Activated B cell treated with CpG ODN at 0.5 μM for 24 hours (primary cell): ENCODE data around the gene MKX. TPM values are rescaled to one million over a fixed set of nuclear protein-coding genes. Genes with fewer than 3 reads are reported as not detected.

Source experiments
- ATAC-seq: fragments of 200-7000 bp; cut with Tn5 transposase; one replicate; pipeline ENCODE4 v1.10.0; 2021; ENCODE audit warnings: low read depth, mild to moderate bottlenecking, moderate library complexity
- CTCF ChIA-PET: fragments of 350-600 bp; sonication (Branson Sonifier 250); formaldehyde crosslinking; loops from one replicate; lab custom pipeline; 2021; ENCODE audit warnings: antibody characterized with exemption; lab: Charles Lee
- POLR2A ChIA-PET: fragments of 350-600 bp; sonication (Branson Sonifier 250); formaldehyde crosslinking; loops from one replicate; lab custom pipeline; 2021; ENCODE audit warnings: antibody characterized with exemption; lab: Charles Lee
- DNase-seq: peaks from one replicate; pipeline ENCODE4 v3.0.0; 2022
- H3K27ac Mint-ChIP-seq: one replicate; pipeline ENCODE4 v1.8.0; 2020; ENCODE audit warnings: mixed read lengths
- H3K27me3 Mint-ChIP-seq: one replicate; pipeline ENCODE4 v1.8.0; 2021; ENCODE audit warnings: mixed read lengths
- H3K36me3 Mint-ChIP-seq: one replicate; pipeline ENCODE4 v1.8.0; 2021; ENCODE audit warnings: low read depth, mixed read lengths
- H3K4me1 Mint-ChIP-seq: one replicate; pipeline ENCODE4 v1.8.0; 2021; ENCODE audit warnings: mixed read lengths
- H3K4me3 Mint-ChIP-seq: one replicate; pipeline ENCODE4 v1.8.0; 2020; ENCODE audit warnings: mild to moderate bottlenecking, mixed read lengths
- H3K9me3 Mint-ChIP-seq: one replicate; pipeline ENCODE4 v1.8.0; 2020; ENCODE audit warnings: mixed read lengths
- intact Hi-C: fragments of 100-400 bp; cut with micrococcal nuclease; formaldehyde crosslinking; loops from one replicate; pipeline ENCODE4 v1.15.1; 2024
- total RNA-seq: library from RNA; stranded (reverse); gene quantifications from 2 replicates; pipeline ENCODE4 v1.2.3, GENCODE V29; 2022
- TF ChIP-seq, protein P1 (sequence below): fragments of 200-600 bp; IDR thresholded peaks from one replicate; pipeline ENCODE4 v1.8.0; 2022; ENCODE audit warnings: antibody characterized with exemption, mild to moderate bottlenecking

The MKX gene
- total RNA-seq, 1 donor from 2014 or later, result not detected

DNA sequence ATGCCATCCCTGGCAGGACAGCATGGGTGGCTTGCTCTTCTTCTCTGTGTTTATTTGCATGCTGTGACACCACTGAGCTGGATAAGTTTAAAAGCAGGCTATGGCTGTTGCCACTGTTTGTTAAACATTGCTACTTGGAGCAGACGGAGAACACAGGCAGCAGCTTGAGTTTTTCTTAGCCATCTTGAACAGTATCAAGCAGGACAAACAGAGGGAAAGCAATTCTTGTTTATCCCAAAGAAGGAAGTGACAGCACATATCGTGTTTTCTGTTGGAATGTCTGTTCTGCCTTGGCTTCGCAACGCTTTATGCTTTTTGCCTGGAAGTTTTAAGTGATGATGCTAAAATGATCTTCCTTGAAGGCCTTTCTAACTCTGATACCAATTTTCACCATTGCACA lies 73.8 kb downstream of the MKX start:
- CTCF ChIA-PET, result no interaction called here
- intact Hi-C loops, result no loop called here
- no peaks in the 10 kb centered on the region for H3K36me3 Mint-ChIP-seq
- H3K4me3 Mint-ChIP-seq, result no peak overlapping the region
- TF ChIP-seq, protein P1, sequence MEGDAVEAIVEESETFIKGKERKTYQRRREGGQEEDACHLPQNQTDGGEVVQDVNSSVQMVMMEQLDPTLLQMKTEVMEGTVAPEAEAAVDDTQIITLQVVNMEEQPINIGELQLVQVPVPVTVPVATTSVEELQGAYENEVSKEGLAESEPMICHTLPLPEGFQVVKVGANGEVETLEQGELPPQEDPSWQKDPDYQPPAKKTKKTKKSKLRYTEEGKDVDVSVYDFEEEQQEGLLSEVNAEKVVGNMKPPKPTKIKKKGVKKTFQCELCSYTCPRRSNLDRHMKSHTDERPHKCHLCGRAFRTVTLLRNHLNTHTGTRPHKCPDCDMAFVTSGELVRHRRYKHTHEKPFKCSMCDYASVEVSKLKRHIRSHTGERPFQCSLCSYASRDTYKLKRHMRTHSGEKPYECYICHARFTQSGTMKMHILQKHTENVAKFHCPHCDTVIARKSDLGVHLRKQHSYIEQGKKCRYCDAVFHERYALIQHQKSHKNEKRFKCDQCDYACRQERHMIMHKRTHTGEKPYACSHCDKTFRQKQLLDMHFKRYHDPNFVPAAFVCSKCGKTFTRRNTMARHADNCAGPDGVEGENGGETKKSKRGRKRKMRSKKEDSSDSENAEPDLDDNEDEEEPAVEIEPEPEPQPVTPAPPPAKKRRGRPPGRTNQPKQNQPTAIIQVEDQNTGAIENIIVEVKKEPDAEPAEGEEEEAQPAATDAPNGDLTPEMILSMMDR, result no peak
- H3K27ac Mint-ChIP-seq, result no peak overlapping the region
- H3K9me3 Mint-ChIP-seq, result peaks cover under 1% of the 10 kb centered on the region
- POLR2A ChIA-PET, result no interaction called here
- H3K4me1 Mint-ChIP-seq, result no peaks in the 10 kb centered on the region
- H3K27me3 Mint-ChIP-seq, result peaks cover 1% of the 10 kb centered on the region
- ATAC-seq, result no peak
- DNase-seq, result no peak

DNA sequence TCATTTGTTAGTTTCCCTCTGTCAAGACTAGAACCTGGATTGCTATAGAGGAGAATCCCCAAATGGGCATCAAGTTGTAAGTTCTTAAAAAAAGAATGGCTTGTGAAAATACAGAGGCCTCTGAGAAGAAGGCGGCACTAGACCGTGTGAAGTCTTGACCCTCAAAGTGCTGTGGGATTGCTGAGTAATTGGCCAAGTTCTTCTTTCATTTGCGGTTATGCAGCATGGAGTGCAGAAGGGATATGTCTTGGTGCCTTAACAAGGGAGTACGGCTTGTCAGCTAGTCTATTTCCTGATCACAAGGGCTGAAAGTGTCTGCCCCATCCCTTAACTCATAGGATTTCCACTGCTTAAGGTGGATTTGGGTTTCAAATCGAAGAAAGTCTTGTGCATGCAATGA lies 81.2 kb downstream of the MKX start:
- H3K27ac Mint-ChIP-seq, result no peak overlapping the region
- TF ChIP-seq, protein P1, result no peak
- intact Hi-C loops, result no loop called here
- no peaks in the 10 kb centered on the region for H3K4me1 Mint-ChIP-seq
- ATAC-seq (no peak), DNase-seq (no peak)
- no peak overlapping the region for H3K4me3 Mint-ChIP-seq
- ChIA-PET POLR2A (no interaction called here), CTCF (no interaction called here)
- H3K27me3 Mint-ChIP-seq, result peaks cover 16% of the 10 kb centered on the region
- peaks cover 3% of the 10 kb centered on the region for H3K9me3 Mint-ChIP-seq
- H3K36me3 Mint-ChIP-seq, result no peaks in the 10 kb centered on the region

DNA sequence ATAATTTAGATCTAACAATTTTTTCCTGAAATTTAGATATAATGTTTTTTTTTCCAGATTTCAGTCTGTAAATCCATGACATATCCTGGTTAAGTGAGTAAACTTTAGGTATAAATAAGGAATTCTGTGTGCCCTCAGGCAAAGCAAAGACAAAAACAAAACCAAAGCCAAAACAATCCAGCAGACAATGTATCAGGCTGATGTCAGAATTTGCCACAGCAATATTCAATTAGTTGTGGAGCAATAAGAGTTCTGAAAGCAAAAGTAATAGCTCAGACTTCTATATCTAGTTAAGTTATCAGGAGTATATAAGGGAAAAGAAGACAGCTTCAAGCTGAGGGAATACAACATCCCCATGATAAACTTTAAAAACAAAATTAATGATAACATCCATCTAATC lies 82.0 kb downstream of the MKX start:
- no peak for ATAC-seq
- no peak overlapping the region for H3K4me3 Mint-ChIP-seq

DNA sequence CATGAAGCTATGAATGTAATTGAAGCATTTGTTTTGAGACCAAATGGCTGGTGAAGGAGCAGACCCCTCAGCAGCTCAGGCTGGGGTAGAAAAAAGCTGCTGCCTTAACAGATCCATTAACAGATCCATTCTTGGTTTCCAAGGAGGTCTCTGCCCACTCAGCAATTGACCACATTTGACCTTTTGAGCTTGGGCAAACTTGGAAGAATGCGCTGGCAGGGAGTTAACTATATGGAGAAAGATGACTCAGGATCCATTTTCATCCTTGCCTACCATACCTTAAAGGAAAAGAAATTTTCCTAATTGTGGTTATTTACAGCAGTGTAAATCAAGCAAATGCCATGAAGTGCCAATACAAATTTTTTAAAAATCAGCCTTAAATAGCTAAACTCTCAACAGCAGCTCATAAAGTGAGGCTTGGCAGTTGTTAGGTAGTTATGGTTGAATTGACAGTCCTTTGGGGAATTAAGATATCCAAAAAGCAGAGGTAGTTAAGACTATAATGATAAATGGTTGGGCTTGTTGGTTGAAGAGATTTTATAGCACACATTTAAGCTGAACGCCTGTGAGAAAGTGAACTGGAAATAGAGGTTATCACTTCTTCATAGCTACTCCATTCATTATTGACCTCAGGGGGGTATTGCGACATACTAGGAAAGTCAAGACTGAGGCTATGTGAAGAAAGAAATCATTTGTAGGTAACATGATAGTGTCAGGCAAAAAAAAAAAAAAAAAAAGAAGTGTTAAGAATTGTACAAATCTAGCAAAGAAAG lies 83.9 kb downstream of the MKX start:
- Mint-ChIP-seq H3K4me1 (no peaks in the 10 kb centered on the region), H3K27me3 (peaks cover 15% of the 10 kb centered on the region), H3K9me3 (peaks cover 1% of the 10 kb centered on the region), H3K36me3 (no peaks in the 10 kb centered on the region), H3K27ac (no peak overlapping the region), H3K4me3 (no peak overlapping the region)
- no peak for DNase-seq
- TF ChIP-seq, protein P1, result no peak
- no peak for ATAC-seq
- ChIA-PET POLR2A (no interaction called here), CTCF (no interaction called here)
- intact Hi-C loops, result no loop called here

More for the DNA sequence above, 82.0 kb downstream of the MKX start:
- CTCF ChIA-PET, result no interaction called here
- DNase-seq, result no peak
- H3K36me3 Mint-ChIP-seq, result no peaks in the 10 kb centered on the region
- H3K9me3 Mint-ChIP-seq, result peaks cover 3% of the 10 kb centered on the region
- no peak overlapping the region for H3K27ac Mint-ChIP-seq
- H3K4me1 Mint-ChIP-seq, result no peaks in the 10 kb centered on the region
- POLR2A ChIA-PET, result no interaction called here
- intact Hi-C loops, result no loop called here
- H3K27me3 Mint-ChIP-seq, result peaks cover 16% of the 10 kb centered on the region
- TF ChIP-seq, protein P1, result no peak

DNA sequence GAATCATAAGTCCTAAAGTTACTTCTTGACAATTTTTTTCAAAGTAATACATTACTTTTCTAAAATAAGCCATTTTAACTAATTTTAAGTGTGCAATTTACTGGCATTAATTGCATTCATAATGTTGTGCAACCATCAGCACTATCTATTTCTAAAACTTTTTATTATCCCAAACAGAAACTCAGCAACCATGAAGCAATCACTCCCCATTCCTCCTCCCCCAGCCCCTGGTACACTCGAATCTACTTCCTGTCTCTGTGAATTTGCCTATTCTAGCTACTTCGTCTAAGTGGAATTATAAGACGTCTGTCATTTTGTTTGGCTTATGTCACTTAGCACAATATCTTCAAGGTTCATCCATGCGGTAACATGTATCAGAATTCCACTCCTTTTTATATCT lies 84.9 kb downstream of the MKX start:
- ChIA-PET CTCF (no interaction called here), POLR2A (no interaction called here)
- no peak for DNase-seq
- H3K36me3 Mint-ChIP-seq, result no peaks in the 10 kb centered on the region
- H3K27me3 Mint-ChIP-seq, result peaks cover 10% of the 10 kb centered on the region
- no peak overlapping the region for H3K4me3 Mint-ChIP-seq
- no peaks in the 10 kb centered on the region for H3K4me1 Mint-ChIP-seq
- intact Hi-C loops, result no loop called here
- TF ChIP-seq, protein P1, result no peak
- H3K9me3 Mint-ChIP-seq, result no peaks in the 10 kb centered on the region
- ATAC-seq, result no peak
- H3K27ac Mint-ChIP-seq, result no peak overlapping the region
